ENCODE results near the gene HBZ.
"Not testable (repeated sequence)": the region's sequence is repeated elsewhere in the genome, so short reads cannot be mapped to it uniquely, and the experiment has no call there.

The HBZ gene

DNA sequence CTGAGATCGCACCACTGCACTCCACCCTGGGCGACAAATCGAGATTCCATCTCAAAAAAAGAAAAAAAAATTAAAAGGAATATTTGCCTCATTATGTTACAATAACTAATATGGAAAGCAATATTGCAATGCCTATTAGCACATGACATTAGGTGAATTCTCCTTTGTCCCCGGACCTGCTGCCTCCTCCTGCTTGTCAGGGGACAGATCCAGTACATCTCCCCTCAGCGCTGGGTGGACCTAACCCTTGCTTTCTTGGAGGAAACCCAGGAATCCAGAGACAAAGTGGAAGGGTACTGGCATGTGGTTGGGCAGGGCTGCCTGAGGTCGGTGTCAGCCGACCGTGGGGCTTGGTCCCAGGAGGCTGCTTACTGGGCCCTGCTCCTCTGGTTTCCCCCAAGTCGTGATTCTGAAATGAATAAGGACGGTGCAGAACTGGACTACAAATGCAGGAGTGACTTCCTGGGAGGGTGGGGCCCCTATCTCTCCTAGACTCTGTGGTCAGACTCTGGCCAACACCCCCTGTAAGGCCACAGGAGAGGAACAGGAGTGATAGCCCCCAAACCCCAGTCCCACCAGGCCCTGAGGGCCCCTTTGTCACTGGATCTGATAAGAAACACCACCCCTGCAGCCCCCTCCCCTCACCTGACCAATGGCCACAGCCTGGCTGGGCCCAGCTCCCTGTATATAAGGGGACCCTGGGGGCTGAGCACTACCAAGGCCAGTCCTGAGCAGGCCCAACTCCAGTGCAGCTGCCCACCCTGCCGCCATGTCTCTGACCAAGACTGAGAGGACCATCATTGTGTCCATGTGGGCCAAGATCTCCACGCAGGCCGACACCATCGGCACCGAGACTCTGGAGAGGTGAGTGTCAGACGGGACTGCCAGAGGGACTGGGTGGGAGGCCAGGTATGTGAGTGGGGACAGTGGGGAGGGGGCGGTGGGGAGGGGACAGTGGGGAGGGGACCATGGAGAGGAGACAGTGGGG lies at the start of gene HBZ:
TSS of gene HBZ (plus strand) at position 504 of the 988 bp plus-strand sequence. CDS start at position 770, 266 bp downstream.
- no peak for DNase-seq

DNA sequence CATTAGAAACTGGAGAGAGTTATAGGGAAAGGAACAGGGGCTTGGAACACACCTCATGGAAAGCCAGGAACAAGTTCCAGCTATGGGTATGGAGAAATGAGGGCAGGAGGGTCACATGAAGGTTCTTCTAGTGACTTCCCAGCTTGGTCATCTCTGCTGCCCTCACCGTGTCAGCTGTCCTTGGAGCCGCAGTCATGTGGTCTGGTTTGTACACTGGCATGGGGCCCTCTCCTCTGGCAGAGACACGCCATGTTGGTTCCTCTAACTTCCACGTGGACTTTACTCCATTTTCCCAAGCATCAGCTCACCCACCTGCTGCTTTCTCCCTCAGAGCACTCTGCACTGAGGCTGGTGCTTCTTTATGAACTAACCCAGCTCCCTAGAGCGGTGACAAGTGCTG lies 48.1 kb upstream of the HBZ start:
- DNase-seq = no peak

DNA sequence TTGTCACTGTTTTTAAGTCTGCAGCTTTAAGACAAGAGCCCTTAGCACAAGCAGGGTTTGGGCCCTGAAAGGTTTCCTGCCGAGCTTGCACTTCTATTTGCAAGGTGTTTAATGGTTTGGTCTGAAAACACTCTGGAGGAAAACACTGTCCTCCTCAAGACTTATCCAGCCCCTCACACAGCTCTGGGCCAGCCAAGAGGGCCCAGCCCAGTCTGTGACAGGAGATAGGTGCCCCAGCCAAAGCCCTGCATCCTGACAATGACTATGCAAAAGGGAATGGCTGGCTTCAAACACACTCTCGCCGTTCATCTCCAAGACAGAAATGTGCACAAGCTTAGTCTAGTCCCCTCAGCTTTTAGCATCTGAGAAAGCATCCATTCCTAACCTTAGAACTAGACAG lies 47.5 kb upstream of the HBZ start:
- no peak for DNase-seq

DNA sequence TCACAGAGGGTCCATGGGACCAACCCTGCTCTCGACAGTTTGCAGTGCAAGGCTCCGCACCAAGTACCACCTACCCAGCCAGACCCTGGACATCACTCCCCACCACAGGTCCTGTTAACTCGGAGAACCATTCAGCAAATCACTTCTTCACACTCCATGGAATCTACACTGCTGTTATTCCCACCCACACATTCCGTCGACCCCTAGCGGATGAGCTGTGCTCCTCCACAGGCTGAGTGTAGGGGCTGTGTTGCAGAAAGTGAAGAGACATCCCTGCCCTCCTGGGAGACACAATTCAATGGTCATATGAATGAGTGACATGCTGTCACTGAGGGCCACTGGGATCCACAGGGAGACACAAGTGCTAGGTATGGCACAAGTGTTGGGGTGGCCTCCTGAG lies 46.9 kb upstream of the HBZ start:
- DNase-seq = no peak

DNA sequence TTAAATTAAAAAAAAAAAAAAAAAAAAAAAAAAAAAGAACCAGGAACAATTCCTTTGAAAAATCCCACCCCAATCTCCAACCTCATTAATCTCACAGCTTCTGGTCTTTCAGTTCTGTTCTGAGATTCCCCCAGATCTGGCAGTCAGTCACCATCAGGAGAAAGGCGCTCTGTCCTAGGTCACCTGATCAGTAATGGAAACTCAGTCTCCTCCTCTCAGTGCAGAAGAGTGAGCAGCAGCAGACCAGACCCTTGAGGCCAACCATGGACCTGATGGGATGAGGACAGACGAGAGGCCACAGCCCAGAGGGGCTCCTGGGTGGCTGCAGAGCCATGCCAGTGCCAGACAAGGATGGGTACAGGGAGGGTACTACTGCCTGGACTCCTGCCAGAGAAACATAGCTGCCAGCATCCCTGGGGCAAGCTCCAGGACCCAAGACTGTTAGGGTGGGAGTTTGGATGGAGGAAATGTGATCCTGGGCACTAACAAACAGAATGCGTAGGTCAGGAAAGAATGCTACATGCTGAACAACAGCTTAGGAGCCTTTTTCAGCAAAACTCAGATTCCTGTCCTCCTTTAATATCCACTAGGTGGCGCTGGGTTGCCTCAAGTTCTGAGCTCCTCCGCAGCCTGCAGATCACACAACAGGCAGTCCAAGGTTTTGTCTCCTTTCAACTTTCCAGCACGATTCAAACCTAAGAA lies 45.7 kb upstream of the HBZ start:
- DNase-seq = peak; percentile 73

DNA sequence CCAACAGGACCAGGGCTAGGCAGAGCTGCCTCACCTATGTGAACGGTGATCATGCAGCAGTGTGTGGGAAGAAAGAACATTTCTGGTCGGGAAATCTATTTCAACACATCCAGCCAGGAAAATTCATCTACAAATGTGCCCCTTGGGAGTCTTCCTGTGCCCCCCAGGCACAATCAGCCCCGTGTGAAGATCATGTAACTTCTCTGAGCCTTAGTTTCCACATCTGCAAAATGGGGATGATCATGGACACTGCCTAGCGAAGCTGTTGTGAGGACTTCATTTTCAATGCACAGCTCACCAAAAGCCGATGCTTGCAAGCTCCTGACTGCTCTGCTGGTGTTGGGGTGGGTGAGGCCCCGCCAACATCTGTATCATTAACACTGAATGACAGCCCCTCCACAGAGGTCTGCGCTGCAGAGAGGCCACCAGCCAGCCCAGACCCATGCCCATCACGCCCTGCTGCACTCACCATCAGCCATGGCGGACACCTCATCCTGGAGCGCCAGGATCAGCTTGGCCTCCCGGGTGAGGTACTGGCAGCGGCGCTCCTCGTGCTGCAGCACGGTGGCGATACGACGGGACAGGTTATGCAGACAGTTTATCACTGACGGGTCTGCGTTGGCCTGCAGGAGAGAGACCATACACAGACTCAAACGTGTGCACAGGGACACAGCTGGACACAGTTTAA lies 40.1 kb upstream of the HBZ start:
- no peak for DNase-seq

DNA sequence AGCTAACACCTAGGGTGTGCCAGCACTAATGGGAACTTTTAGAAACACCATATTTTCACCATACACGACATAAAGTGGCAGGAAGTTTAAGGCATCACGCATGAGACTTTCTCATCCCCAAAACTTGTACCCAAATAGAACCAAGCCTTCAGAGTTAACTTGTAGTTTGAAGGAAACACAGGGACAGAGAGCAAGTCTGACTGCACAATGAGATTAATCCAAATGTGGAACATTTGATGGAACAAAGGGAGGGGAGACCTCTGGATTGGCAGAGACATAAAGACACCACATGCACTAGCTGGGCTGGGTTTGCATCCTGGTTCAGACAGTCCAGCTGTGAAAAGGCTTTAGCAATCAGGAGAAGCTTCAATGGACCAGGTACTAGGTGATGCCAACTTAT lies 38.1 kb upstream of the HBZ start:
- DNase-seq = no peak

DNA sequence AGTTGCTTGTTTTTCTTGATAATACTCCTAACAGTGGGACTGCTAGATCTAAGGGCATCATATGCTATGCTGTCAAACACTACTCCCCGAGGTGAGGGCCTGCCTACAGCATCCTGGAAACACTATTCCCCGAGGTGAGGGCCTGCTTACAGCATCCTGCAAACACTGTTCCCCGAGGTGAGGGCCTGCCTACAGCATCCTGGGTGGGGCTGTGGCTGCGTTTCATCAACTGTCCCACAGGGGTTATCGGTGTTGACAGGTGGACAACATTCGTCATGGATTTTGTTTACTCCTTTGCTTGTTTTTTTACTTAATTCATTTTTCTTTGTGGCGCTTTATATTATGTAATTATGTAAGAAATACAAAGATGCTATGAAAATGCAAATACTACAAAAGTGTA lies 36.4 kb upstream of the HBZ start:
- no peak for DNase-seq

DNA sequence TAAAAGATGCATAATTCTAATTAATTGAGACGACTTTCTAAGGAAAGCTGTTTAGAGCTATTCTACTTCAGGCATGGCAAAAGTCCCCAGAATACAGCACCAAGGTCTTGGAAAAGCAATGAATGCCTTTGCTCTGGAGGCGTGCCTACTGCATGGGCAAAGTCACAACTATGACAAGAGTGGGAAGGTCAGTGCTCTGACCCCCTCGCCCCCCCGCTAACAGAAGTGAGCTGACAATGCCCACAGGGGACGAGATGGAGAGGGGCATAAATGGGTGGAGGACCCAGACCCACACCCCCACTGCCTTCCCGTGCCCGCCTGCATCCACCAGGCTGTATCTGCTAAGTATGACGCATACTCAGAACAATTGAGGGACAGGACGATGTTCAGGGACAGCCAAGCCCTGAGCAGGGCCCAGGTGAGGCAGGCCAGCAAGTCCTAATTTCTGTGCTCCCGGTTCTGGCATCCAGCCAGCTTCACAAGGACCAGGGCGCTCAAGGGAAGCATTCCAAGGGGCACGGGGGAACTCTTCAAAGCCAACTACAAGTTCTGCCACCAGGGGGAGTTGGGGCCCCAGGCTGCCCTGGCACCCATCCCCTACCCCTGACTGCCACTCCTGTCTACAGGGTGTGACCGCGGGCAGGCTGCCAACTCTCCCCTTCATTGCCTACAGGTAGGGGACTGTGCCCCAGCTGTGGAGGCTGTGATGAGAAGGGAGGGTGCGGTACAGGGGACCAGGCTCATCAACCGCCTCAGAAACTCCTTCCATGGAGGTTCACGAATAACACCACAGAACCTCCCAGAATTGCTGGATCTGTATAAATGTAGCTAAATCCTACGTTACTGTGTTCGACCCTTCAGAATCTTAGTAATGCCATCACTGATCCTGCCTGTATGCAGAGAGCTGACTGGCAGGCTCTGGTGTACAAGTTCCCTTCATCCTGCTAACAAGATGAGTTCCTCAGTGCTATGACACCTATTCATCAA lies 34.8 kb upstream of the HBZ start:
- DNase-seq = peak; percentile 49

DNA sequence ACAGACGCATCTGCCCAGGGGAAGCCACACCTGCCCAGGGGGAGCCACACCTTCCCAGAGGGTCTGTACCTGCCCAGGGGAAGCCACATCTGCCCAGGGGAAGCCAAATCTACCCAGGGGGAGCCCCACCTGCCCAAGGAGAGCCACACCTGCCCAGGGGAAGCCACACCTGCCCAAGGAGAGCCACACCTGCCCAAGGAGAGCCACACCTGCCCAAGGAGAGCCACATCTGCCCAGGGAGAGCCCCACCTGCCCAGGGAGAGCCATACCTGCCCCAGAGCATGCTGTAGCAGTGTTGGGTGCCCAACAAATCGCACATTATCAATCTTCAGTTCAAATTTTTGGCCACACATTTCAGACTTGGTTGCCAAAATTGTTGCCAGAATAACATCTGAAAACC lies 33.6 kb upstream of the HBZ start:
- no peak for DNase-seq

DNA sequence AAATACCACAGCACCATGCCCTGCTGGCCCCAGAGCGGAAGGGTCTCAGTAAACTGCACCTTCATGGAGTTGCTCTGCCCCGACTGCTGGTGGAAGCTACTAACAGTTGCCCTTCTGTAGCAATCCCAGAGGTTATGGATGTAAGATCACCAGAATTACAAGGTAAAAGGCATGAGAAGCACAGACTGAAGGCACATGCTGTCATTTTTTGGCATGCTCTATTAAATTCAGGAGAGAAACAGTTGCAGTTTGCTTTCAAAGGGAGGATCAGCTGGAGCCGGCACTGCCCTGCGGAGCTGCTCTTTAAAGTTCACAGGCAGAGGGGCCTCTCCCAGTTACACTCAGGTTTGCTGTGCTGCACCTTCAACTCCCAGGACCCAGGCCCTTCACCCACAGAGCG lies 33.1 kb upstream of the HBZ start:
- DNase-seq = no peak

DNA sequence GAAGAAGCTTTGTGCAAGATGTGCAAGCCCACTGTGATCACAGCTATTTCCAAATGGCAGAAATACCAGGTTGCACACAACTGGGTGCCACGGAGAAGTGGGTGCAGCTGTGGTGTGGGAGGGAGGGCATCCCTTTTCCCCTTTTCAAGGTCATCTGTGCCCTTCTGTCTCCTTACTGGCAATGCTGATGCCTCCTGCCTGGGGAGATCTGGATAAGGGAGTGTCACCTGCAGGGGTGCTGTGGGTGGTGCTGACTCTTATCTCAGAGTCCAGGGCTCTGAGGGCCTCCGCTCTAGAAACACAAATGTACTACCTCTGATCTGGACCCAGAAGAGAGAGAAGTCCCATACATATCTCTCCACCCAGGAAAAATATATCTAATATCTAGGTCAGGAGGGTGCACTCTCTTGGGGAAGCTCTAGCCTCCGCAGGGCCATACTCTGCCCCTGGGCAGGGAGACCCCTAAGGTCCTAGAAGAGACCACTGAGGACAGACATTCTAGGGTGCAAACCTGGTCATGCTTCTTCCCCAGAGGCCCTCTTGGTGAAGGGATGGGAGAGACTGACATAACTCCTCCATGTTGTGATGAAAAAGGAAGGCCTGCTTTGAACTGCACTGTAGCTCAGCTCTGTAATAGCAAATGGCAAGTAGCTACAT lies 32.5 kb upstream of the HBZ start:
- DNase-seq = no peak

DNA sequence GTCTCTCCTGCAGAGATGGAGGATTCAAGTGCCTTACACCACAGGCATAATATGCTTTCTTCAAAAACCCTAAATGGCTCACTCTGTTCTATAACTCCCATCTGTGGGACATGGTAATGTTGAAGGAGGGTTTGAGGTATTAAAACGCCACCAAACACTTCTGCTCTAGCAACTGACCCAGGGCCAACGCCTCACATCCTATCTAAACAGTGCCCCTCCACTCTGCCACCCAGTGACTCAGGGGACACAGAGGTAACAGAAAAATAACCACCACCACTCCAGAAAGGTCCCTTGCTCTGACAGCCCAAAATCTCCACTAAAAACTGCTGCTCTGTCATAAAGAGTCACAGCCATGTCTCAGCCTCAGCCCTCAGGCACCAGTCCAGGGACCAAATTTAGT lies 31.7 kb upstream of the HBZ start:
- no peak for DNase-seq

DNA sequence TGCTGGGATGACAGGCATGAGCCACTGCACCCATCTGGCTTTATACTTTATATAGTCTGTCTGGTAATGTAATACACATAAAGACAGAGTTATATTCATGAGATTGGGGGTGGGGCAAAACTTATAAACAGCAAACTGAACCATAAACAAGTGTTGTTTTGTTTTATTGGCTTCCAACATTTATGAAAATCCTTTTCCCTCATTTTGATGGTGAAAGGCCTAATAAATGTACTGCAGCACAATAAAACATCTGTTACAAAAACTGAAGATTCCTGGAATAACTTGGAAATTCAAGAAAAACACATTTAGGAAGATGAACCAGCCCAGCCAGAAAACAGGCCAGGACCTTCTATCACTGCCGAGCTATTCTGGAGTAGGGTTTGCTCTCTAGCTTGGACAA lies 30.1 kb upstream of the HBZ start:
- no peak for DNase-seq

DNA sequence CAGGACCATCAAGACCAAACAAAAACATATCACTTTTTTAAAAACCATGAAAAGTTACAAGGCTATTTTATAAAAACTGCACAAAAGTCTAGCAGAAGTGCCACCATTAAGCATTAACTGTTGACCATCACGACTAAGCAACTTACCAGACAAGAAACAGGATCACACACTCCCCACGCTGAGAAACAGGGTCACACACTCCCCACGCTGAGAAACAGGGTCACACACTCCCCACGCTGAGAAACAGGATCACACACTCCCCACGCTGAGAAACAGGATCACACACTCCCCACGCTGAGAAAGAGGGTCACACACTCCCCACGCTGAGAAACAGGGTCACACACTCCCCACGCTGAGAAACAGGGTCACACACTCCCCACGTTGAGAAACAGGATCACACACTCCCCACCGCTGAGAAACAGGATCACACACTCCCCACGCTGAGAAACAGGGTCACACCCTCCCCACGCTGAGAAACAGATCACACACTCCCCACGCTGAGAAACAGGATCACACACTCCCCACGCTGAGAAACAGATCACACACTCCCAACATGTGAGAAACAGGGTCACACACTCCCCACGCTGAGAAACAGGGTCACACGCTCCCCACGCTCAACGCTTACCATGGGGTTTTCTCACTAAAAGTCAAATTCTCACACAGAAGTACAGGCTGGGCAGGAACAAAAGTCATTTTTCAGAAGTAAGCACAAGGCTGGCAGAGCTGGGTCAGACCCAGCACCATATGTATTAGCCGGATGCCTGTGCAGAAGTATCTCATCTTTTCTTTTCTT lies 28.7 kb upstream of the HBZ start:
- DNase-seq = not testable (repeated sequence)

DNA sequence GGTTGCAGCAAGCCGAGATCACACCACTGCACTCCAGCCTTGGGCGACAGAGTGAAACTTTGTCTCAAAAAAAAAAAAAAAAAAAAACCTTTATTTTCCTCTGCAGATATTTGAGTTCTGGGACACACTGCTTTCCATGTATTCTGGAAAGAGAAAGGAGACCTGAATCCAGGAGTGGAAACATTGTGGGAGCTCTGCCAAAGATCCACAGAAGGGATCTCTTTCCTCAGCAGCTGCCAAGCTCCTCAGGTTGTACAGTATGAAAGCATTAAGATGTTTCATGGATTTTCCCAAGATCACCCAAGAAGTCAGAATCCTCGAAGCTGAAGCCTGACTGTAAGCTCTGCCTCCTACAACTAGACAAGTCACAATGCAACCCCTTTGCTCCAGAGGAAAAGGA lies 27.4 kb upstream of the HBZ start:
- no peak for DNase-seq

DNA sequence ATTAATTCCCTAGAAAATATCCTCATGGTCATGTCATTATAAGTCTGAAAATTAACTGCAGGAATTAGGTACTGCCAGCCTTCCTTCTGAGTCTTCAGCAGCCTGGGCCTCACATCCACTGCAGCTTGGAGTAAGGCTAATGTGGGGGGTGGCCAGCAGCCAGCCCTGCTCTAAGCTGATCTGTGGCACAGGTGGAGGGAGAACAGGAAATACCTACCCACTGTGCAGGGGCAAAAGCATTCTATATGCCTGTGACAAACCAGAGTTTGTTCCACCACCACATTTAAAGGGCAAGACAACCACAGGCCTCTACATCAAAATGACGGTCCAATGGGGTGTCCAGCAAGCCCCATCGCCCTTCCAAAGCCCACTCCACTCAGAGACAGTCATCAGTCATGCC lies 23.4 kb upstream of the HBZ start:
- DNase-seq = no peak

DNA sequence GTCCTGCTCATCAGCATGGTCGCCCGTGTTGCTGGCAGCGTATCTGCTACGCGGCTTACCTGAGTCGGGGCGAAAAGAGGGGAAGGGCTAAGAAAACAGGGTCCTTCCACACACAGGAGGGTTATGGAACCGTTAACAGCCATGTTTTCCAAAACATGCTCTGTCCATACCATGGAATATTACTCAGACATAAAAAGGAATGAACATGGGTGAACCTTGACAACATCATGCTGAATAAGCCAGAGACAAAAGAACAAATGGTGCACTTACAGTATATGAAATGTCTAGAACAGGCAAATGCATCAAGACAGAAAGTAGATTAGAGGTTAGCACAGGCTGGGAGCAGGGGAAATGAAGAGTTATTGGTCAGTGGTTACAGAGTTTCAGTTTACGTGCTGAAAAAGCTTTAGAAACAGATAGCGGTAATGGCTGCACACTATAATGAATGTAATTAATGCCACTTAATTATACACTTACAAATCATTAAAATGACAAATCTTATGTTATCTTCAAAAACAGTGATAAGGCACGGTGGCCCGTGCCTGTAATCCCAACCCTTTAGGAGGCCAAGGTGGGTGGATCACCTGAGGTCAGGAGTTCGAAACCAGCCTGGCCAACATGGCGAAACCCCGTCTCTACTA lies 21.8 kb upstream of the HBZ start:
- DNase-seq = no peak

DNA sequence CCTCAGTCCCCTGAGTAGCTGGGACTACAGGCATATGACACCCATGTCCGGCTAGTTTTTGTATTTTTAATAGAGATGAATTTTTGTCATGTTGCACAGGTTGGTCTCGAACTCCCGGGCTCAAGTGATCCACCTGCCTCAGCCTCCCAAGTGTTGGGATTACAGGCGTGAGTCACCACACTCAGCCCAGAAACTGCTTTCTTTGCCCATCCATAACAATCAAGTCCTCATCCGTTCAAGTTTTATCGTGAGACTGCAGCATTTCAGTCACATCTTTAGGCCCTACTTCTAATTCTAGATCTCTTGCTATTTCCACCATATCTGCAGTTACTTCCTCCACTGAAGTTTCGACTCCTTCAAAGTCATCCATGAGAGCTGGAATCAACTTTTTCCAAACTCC lies 20.3 kb upstream of the HBZ start:
- DNase-seq = no peak

DNA sequence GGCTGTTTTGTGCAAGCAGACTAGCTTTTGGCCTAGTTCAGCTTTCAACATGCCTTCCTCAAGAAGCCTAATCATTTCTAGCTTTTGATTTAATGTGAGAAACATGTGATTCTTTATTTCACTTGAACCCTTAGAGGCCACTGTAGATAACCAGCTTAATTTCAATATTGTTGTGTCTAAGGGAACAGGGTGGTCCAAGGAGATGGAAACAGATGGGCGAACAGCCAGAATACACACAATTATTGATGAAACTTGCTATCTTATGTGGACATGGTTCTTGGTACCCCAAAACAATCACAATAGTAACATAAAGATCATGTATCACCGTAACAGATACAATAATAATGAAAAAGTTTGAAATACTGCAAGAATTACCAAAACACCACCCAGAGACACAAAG lies 18.7 kb upstream of the HBZ start:
- DNase-seq = no peak

DNA sequence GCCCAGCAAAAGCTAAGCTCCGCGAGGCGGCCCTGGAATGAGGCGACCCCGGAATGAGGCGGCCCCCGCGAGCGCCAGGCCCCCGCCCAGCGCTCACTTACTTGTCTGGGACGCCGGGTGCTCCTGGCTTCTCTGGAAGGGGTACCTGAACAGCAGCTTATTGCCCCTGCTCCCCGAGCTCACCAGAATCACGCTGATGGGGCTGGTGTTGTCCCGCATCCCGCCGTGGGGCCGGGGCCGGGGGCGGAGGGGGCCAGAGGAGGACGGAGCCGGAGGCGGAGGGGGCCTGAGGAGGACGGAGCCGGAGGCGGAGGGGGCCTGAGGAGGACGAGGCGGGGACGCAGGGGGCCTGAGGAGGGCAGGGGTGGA lies 14.4 kb upstream of the HBZ start:
- peak; percentile 10 for DNase-seq
